ENCODE data around the gene CIZ1.

The CIZ1 gene

DNA sequence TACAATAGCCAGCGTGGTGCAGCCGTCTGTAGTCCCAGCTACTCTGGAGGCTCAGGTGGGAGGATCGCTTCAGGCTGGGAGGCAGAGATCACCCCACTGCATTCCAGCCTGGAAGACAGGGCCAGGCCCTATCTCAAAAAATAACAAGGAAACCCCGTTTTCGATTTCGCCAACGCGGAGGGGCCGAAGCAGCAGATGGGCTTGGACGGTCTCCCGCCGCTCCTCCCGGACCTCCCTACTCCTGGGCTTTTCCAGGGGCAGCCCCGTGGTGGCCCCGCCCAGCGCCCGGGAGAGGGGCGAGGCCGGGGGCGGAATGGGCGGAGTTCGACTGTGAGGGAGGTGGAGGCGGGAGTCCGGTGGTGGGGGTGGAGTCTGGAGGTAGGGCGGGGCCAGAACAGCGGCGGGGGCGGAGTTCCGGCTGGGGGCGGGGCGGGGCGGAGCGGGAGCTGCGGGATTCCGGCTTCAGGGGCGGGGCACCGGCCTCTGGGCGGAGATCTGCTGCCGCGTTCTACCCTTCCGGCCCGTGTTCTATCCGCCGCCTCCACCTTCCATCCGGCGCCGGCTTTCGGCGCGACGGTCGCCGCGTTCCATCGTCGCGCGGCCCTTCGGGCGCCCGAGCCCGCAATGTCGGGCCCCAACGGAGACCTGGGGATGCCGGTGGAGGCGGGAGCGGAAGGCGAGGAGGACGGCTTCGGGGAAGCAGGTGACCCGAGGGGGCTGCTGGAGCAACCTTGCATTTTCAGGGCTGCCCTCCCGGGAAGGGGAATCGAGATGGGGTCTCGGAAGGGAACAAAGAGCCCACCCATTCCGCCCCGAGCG, 31.4 kb downstream of the CIZ1 start, which contains the start of gene BBLN:
Gene BBLN, plus strand, starts transcription at position 482 of the 819 bp plus-strand sequence. Its CDS starts 143 bp downstream, at position 625.
- H3K79me2 ChIP-seq (ENCODE audit: control insufficient read depth, insufficient read depth, low read length): no peaks in the 10 kb centered on the region
- H3K27me3 ChIP-seq (ENCODE audit: insufficient read depth, low read length, poor library complexity): no peaks in the 10 kb centered on the region
- H4K5ac ChIP-seq (ENCODE audit: low read length): no peak within 1 kb of the TSS
- H4K8ac ChIP-seq (ENCODE audit: low read depth, low read length): peak within 1 kb of the TSS; percentile 78
- no peaks in the 10 kb centered on the region for H3K4me1 ChIP-seq (ENCODE audit: control insufficient read depth, low read depth, low read length)
- H2BK120ac ChIP-seq (ENCODE audit: low read depth, low read length): peak within 1 kb of the TSS; percentile 3
- WGBS (ENCODE audit: extremely low coverage, insufficient coverage, low lambda C conversion rate): no CpG with 5 or more reads among the region's 77 CpGs
- peak within 1 kb of the TSS; percentile 83 for H3K4me3 ChIP-seq (ENCODE audit: low read length)
- peak within 1 kb of the TSS; percentile 89 for H3K9ac ChIP-seq (ENCODE audit: low read length)
- H2BK15ac ChIP-seq (replicated peaks; ENCODE audit: low read depth): no peak within 1 kb of the TSS
- H3K18ac ChIP-seq (ENCODE audit: low read length): peak within 1 kb of the TSS; percentile 75
- H3K56ac ChIP-seq (ENCODE audit: low read length): peak within 1 kb of the TSS; percentile 94
- peak within 1 kb of the TSS; percentile 80 for H3K4me2 ChIP-seq (ENCODE audit: low read length)
- DNase-seq: peak; percentile 97
- H3K4ac ChIP-seq (ENCODE audit: low read depth, low read length): peak within 1 kb of the TSS; percentile 81
- H3K23ac ChIP-seq (ENCODE audit: low read length): peak within 1 kb of the TSS; percentile 91
- H2AK5ac ChIP-seq (ENCODE audit: low read length): no peak within 1 kb of the TSS
- no peak within 1 kb of the TSS for H2BK5ac ChIP-seq (ENCODE audit: low read length)
- peaks cover 5% of the 10 kb centered on the region for H3K36me3 ChIP-seq (ENCODE audit: control insufficient read depth, insufficient read depth, low read length)
- no peaks in the 10 kb centered on the region for H3K79me1 ChIP-seq (ENCODE audit: low read length)
- no peak within 1 kb of the TSS for H3K27ac ChIP-seq (ENCODE audit: low read depth, low read length)

DNA sequence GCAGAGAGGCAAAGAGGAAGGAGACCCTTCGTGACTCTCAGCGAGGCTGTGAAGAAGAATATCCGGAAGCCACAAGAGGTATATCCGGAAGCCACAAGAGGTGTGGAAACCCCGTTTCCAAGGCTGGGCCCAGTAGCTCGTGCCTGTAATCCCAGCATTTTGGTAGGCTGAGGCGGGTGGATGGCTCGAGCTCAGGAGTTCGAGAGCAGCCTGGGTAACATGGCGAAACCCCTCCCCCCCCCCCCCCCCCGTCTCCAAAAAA, 31.9 kb downstream of the CIZ1 start:
- Histone ChIP-seq H3K9ac (ENCODE audit: low read length) (peak overlapping the region; percentile 85), H4K8ac (ENCODE audit: low read depth, low read length) (peak overlapping the region; percentile 78), H4K5ac (ENCODE audit: low read length) (no peak overlapping the region), H3K4me2 (ENCODE audit: low read length) (peak overlapping the region; percentile 80), H3K79me2 (ENCODE audit: control insufficient read depth, insufficient read depth, low read length) (no peaks in the 10 kb centered on the region), H3K79me1 (ENCODE audit: low read length) (no peaks in the 10 kb centered on the region), H2BK15ac (replicated peaks; ENCODE audit: low read depth) (no peak overlapping the region), H2BK5ac (ENCODE audit: low read length) (no peak overlapping the region), H3K4me1 (ENCODE audit: control insufficient read depth, low read depth, low read length) (no peaks in the 10 kb centered on the region), H2AK5ac (ENCODE audit: low read length) (no peak overlapping the region), H3K18ac (ENCODE audit: low read length) (peak overlapping the region; percentile 35), H3K27ac (ENCODE audit: low read depth, low read length) (no peak overlapping the region), H3K4ac (ENCODE audit: low read depth, low read length) (peak overlapping the region; percentile 81), H3K56ac (ENCODE audit: low read length) (peak overlapping the region; percentile 81), H3K4me3 (ENCODE audit: low read length) (no peak overlapping the region), H3K27me3 (ENCODE audit: insufficient read depth, low read length, poor library complexity) (no peaks in the 10 kb centered on the region), H3K36me3 (ENCODE audit: control insufficient read depth, insufficient read depth, low read length) (peaks cover 4% of the 10 kb centered on the region), H2BK120ac (ENCODE audit: low read depth, low read length) (peak overlapping the region; percentile 3), H3K23ac (ENCODE audit: low read length) (no peak overlapping the region)
- no peak for DNase-seq
- no CpG with 5 or more reads among the region's 11 CpGs for WGBS (ENCODE audit: extremely low coverage, insufficient coverage, low lambda C conversion rate)

DNA sequence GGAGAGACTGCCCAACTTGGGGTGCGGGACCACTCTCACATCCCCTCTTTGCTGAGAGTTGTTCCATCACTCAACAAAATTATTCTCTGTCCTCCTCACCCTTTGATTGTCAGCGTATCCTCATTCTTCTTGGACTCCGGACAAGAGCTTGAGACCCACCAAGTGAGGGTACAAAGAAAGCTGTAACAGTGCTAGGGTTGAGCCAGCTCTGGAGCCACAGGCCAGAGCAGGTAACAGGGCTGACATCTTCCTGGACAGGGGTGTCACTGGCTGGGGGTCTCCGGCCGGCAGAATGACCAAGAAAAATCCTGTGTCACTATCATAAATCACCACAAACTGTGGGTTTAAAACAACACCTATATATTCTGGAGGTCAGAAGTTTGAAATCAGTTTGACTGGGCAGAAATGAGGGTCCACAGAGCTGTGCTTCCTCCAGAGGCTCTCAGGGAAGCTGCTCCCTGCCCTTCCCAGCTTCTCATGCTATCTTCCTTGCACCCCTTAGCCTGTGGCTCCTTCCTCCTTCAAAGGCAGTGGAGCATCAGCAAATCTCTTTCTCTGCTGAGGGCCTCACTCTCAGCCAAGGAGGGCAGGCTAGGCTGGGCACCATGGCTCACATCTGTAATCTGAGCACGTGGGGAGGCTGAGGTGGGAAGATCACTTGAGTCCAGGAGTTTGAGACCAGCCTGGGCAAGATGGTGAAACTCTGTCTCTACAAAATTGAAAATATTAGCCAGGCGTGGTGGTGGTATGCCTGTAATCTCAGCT, 35.5 kb downstream of the CIZ1 start:
- WGBS (ENCODE audit: extremely low coverage, insufficient coverage, low lambda C conversion rate): no CpG with 5 or more reads among the region's 7 CpGs
- Histone ChIP-seq H3K27me3 (ENCODE audit: insufficient read depth, low read length, poor library complexity) (no peaks in the 10 kb centered on the region), H3K36me3 (ENCODE audit: control insufficient read depth, insufficient read depth, low read length) (no peaks in the 10 kb centered on the region), H4K5ac (ENCODE audit: low read length) (no peak overlapping the region), H2AK5ac (ENCODE audit: low read length) (no peak overlapping the region), H2BK120ac (ENCODE audit: low read depth, low read length) (no peak overlapping the region), H3K9ac (ENCODE audit: low read length) (no peak overlapping the region), H3K79me2 (ENCODE audit: control insufficient read depth, insufficient read depth, low read length) (no peaks in the 10 kb centered on the region), H3K4me1 (ENCODE audit: control insufficient read depth, low read depth, low read length) (no peaks in the 10 kb centered on the region), H3K4ac (ENCODE audit: low read depth, low read length) (no peak overlapping the region), H2BK15ac (replicated peaks; ENCODE audit: low read depth) (no peak overlapping the region), H3K56ac (ENCODE audit: low read length) (no peak overlapping the region), H4K8ac (ENCODE audit: low read depth, low read length) (no peak overlapping the region), H3K27ac (ENCODE audit: low read depth, low read length) (no peak overlapping the region), H3K18ac (ENCODE audit: low read length) (no peak overlapping the region), H3K23ac (ENCODE audit: low read length) (no peak overlapping the region), H2BK5ac (ENCODE audit: low read length) (no peak overlapping the region), H3K79me1 (ENCODE audit: low read length) (no peaks in the 10 kb centered on the region), H3K4me3 (ENCODE audit: low read length) (no peak overlapping the region), H3K4me2 (ENCODE audit: low read length) (no peak overlapping the region)
- no peak for DNase-seq

DNA sequence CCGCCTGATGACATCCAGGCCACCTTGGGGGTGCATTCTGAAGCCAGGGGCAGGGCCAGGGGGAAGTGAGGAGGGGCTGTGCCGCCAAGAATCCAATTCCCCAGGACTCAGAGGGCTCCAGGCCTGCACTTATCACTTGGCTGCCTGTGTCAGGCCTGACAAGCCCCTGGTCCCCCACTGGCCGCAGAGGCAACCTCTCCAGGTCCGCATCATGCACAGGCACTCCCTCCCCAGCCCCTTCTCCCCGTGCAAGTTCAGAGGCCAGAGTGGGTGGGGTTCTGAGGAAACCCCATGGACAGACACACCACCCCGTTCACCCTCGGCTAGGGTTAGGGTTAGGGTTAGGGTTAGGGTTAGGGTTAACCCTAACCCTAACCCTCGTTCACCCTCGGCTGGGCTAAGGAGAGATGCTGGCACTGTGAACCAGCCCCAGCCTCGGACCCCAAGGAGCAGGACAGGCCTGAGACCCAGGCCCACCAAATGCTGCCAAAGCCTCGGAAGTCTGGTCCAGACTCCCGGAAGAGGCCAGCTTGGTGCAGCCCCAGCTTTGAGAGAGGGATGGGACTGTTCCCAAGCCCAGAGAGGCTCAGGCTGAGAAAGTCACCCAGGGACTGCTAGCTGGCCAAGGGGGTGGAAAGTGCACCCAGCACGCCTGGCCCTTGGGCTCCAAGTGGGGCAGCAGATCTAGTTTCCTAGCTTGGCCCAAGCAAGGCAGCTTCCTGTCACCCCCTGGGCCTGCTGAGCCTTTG, 37.3 kb downstream of the CIZ1 start:
- no peak overlapping the region for H3K4me2 ChIP-seq (ENCODE audit: low read length)
- no peak overlapping the region for H3K4ac ChIP-seq (ENCODE audit: low read depth, low read length)
- H3K27ac ChIP-seq (ENCODE audit: low read depth, low read length): no peak overlapping the region

DNA sequence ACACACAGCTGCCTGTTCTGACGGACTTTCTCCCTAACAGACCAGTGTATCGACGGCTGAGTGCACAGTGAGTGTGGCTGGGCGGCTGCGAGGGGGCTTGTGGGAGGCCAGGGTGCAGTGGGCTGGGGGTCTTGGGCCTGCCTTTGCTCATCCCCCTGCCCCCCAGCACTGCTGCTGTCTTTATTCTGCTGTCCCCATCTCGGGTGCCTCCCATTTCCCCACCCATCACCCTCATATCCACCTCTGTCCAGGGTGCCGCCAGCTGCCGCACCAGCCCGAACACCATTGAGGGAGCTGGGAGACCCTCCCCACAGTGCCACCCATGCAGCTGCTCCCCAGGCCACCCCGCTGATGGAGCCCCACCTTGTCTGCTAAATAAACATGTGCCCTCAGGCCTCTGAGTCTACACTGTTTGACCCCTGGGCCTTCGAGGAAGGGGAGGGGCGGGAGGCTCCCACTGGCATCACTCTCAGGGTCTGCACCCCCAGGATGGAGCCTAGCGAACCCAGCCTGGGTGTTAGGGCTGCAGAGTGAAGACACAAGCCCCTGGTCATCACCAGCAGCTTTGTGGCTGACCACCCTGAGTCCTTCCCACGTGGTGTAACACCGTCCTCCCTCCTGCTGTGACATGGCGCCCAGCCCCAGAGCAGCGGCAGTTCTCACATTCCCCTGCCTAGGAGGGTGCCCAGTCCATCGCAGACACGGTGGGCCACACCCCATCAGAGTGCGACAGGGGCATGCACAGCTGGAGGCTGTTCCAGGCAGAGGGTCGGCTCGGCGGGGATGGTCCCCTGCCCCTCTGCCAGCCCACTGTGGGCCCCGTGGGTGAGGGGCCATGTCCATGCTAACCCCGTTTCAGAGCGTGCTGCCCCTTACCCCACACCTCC, 38.1 kb downstream of the CIZ1 start:
- Histone ChIP-seq H3K56ac (ENCODE audit: low read length) (no peak overlapping the region), H3K79me2 (ENCODE audit: control insufficient read depth, insufficient read depth, low read length) (no peaks in the 10 kb centered on the region), H3K79me1 (ENCODE audit: low read length) (no peaks in the 10 kb centered on the region), H3K27me3 (ENCODE audit: insufficient read depth, low read length, poor library complexity) (no peaks in the 10 kb centered on the region), H3K23ac (ENCODE audit: low read length) (no peak overlapping the region), H3K9ac (ENCODE audit: low read length) (no peak overlapping the region), H2AK5ac (ENCODE audit: low read length) (no peak overlapping the region), H2BK120ac (ENCODE audit: low read depth, low read length) (no peak overlapping the region), H2BK5ac (ENCODE audit: low read length) (no peak overlapping the region), H3K4me1 (ENCODE audit: control insufficient read depth, low read depth, low read length) (no peaks in the 10 kb centered on the region), H3K4me3 (ENCODE audit: low read length) (no peak overlapping the region), H3K4me2 (ENCODE audit: low read length) (no peak overlapping the region), H2BK15ac (replicated peaks; ENCODE audit: low read depth) (no peak overlapping the region), H4K8ac (ENCODE audit: low read depth, low read length) (no peak overlapping the region), H3K4ac (ENCODE audit: low read depth, low read length) (no peak overlapping the region), H3K27ac (ENCODE audit: low read depth, low read length) (no peak overlapping the region), H3K36me3 (ENCODE audit: control insufficient read depth, insufficient read depth, low read length) (no peaks in the 10 kb centered on the region), H4K5ac (ENCODE audit: low read length) (no peak overlapping the region), H3K18ac (ENCODE audit: low read length) (no peak overlapping the region)
- no peak for DNase-seq
- WGBS (ENCODE audit: extremely low coverage, insufficient coverage, low lambda C conversion rate): no CpG with 5 or more reads among the region's 26 CpGs

More for the DNA sequence above, 37.3 kb downstream of the CIZ1 start:
- no peak overlapping the region for H2AK5ac ChIP-seq (ENCODE audit: low read length)
- H3K23ac ChIP-seq (ENCODE audit: low read length): no peak overlapping the region
- H3K36me3 ChIP-seq (ENCODE audit: control insufficient read depth, insufficient read depth, low read length): no peaks in the 10 kb centered on the region
- H3K18ac ChIP-seq (ENCODE audit: low read length): no peak overlapping the region
- H3K4me1 ChIP-seq (ENCODE audit: control insufficient read depth, low read depth, low read length): no peaks in the 10 kb centered on the region
- no peak overlapping the region for H2BK120ac ChIP-seq (ENCODE audit: low read depth, low read length)
- no peak overlapping the region for H2BK5ac ChIP-seq (ENCODE audit: low read length)
- no peaks in the 10 kb centered on the region for H3K79me2 ChIP-seq (ENCODE audit: control insufficient read depth, insufficient read depth, low read length)
- DNase-seq: no peak
- no peak overlapping the region for H3K4me3 ChIP-seq (ENCODE audit: low read length)
- H2BK15ac ChIP-seq (replicated peaks; ENCODE audit: low read depth): no peak overlapping the region
- H4K8ac ChIP-seq (ENCODE audit: low read depth, low read length): no peak overlapping the region
- no peaks in the 10 kb centered on the region for H3K27me3 ChIP-seq (ENCODE audit: insufficient read depth, low read length, poor library complexity)
- WGBS (ENCODE audit: extremely low coverage, insufficient coverage, low lambda C conversion rate): no CpG with 5 or more reads among the region's 13 CpGs
- H4K5ac ChIP-seq (ENCODE audit: low read length): no peak overlapping the region
- H3K56ac ChIP-seq (ENCODE audit: low read length): no peak overlapping the region
- no peaks in the 10 kb centered on the region for H3K79me1 ChIP-seq (ENCODE audit: low read length)
- H3K9ac ChIP-seq (ENCODE audit: low read length): no peak overlapping the region
